Type B pancreatic cell (in vitro differentiated cells): ENCODE measurements around the gene GNAO1. TPM values are rescaled to one million over a fixed set of nuclear protein-coding genes. Genes with fewer than 3 reads are reported as not detected.

Source experiments
- DNase-seq: peaks from one replicate; pipeline ENCODE4 v3.0.0; 2021; ENCODE audit warnings: mixed read lengths; ENCODE audit not compliant: unreplicated experiment; ENCODE audit errors: extremely low spot score
- H3K27ac Mint-ChIP-seq: 2 replicates; pipeline ENCODE4 v1.8.0; 2021; ENCODE audit warnings: mild to moderate bottlenecking, mixed read lengths
- H3K27me3 Mint-ChIP-seq: 2 replicates; pipeline ENCODE4 v1.8.0; 2021; ENCODE audit warnings: mixed read lengths
- H3K36me3 Mint-ChIP-seq: 2 replicates; pipeline ENCODE4 v1.8.0; 2021; ENCODE audit warnings: mixed read lengths
- H3K4me1 Mint-ChIP-seq: one replicate; pipeline ENCODE4 v1.8.0; 2021; ENCODE audit warnings: mixed read lengths; ENCODE audit not compliant: unreplicated experiment
- H3K4me3 Mint-ChIP-seq: 2 replicates; pipeline ENCODE4 v1.8.0; 2021; ENCODE audit warnings: mild to moderate bottlenecking, mixed read lengths
- H3K9me3 Mint-ChIP-seq: 2 replicates; pipeline ENCODE4 v1.8.0; 2021; ENCODE audit warnings: mixed read lengths
- total RNA-seq: library from RNA; stranded (reverse); gene quantifications from 2 replicates; pipeline ENCODE4 v1.2.1, GENCODE V29; 2021; ENCODE audit warnings: low replicate concordance
- TF ChIP-seq, protein P1 (sequence below): fragments of 200-600 bp; sonication (generic); conservative IDR thresholded peaks from 2 replicates; pipeline ENCODE4 v1.5.0; 2021; ENCODE audit warnings: antibody characterized with exemption, mild to moderate bottlenecking

Gene GNAO1
- total RNA-seq, 1 donor from 2014 or later = 13.2 TPM

- Mint-ChIP-seq H3K9me3 (peaks cover 6% of the 10 kb centered on the region), H3K27me3 (no peaks in the 10 kb centered on the region), H3K4me3 (no peak overlapping the region), H3K36me3 (no peaks in the 10 kb centered on the region), H3K4me1 (peaks cover 6% of the 10 kb centered on the region), H3K27ac (no peak overlapping the region)
- TF ChIP-seq, protein P1, sequence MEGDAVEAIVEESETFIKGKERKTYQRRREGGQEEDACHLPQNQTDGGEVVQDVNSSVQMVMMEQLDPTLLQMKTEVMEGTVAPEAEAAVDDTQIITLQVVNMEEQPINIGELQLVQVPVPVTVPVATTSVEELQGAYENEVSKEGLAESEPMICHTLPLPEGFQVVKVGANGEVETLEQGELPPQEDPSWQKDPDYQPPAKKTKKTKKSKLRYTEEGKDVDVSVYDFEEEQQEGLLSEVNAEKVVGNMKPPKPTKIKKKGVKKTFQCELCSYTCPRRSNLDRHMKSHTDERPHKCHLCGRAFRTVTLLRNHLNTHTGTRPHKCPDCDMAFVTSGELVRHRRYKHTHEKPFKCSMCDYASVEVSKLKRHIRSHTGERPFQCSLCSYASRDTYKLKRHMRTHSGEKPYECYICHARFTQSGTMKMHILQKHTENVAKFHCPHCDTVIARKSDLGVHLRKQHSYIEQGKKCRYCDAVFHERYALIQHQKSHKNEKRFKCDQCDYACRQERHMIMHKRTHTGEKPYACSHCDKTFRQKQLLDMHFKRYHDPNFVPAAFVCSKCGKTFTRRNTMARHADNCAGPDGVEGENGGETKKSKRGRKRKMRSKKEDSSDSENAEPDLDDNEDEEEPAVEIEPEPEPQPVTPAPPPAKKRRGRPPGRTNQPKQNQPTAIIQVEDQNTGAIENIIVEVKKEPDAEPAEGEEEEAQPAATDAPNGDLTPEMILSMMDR = no peak
- DNase-seq = no peak
These were observed 83.8 kb downstream of the GNAO1 start for GRCh38 chr16:56275076-56275475.

DNA sequence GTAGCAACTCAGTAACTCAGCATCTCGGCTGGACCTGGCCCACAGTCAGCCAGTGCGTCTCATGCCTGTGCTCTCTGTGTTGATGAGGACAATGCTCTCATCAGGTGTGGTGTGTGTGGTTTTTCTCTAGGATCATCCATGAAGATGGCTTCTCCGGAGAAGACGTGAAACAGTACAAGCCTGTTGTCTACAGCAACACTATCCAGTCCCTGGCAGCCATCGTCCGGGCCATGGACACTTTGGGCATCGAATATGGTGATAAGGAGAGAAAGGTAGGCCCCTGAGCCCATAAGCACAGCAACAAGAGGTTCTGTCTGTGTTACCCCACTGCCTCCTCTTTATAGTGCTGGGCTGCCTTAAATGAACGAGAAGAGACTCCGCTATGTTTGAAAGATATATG, 84.5 kb downstream of the GNAO1 start:
- peaks cover 6% of the 10 kb centered on the region for H3K4me1 Mint-ChIP-seq
- H3K9me3 Mint-ChIP-seq = peaks cover 6% of the 10 kb centered on the region

DNA sequence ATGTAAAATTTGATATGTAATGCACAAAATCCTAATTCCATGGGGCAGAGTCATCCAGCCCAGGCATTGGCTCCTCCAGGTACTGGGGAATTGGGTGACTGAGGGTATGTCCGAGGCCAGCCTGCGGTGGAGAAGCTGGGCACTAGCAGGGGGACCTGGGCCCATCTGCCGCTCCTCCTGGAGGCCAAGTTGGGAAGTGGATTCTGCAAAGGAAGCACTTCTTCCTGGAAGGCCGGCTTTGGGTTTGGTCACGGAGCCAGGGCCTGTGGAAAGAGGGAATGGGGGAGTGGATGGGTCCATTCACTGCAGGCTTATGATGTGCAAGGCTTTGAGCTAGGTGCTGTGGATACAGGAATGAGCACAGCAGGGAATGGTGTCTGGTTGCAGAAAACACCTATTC, 85.8 kb downstream of the GNAO1 start:
- H3K9me3 Mint-ChIP-seq = peaks cover 6% of the 10 kb centered on the region
- no peaks in the 10 kb centered on the region for H3K27me3 Mint-ChIP-seq
- no peak overlapping the region for H3K4me3 Mint-ChIP-seq
- DNase-seq = no peak
- no peaks in the 10 kb centered on the region for H3K36me3 Mint-ChIP-seq
- H3K4me1 Mint-ChIP-seq = peaks cover 13% of the 10 kb centered on the region
- no peak overlapping the region for H3K27ac Mint-ChIP-seq
- TF ChIP-seq, protein P1 = peak; percentile 67

More for the DNA sequence above, 84.5 kb downstream of the GNAO1 start:
- H3K27ac Mint-ChIP-seq = no peak overlapping the region
- H3K4me3 Mint-ChIP-seq = no peak overlapping the region
- TF ChIP-seq, protein P1 = no peak
- no peaks in the 10 kb centered on the region for H3K36me3 Mint-ChIP-seq
- no peak for DNase-seq
- no peaks in the 10 kb centered on the region for H3K27me3 Mint-ChIP-seq

- H3K4me3 Mint-ChIP-seq = no peak overlapping the region
- H3K9me3 Mint-ChIP-seq = peaks cover 6% of the 10 kb centered on the region
- H3K27ac Mint-ChIP-seq = peak overlapping the region; percentile 34
- DNase-seq = no peak
- H3K27me3 Mint-ChIP-seq = no peaks in the 10 kb centered on the region
- peaks cover 21% of the 10 kb centered on the region for H3K4me1 Mint-ChIP-seq
- TF ChIP-seq, protein P1 = no peak
- H3K36me3 Mint-ChIP-seq = no peaks in the 10 kb centered on the region
These were observed 87.0 kb downstream of the GNAO1 start for GRCh38 chr16:56278196-56278855.

DNA sequence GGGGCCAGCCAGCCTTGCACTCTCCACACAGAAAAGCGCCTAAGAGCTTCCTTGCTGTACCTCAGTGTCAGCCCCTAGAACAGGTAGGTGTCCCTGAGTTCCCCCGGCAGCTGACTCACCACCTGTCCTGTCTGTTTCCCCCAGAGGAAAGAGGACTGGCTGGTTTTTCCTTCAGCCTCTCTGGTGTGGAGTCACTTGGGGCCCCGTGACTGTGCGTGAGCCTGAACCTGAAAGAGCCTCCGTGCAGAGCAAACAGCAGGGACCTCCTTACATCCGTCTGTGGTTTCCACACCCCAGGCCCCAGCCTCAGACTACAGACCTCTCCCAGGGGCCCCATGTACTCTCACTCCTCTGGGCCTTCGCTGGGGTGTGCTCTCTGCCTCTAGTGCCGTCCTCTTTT, 87.8 kb downstream of the GNAO1 start:
- H3K9me3 Mint-ChIP-seq = peaks cover 6% of the 10 kb centered on the region
- DNase-seq = no peak
- H3K27me3 Mint-ChIP-seq = no peaks in the 10 kb centered on the region
- peak overlapping the region; percentile 29 for H3K27ac Mint-ChIP-seq
- no peaks in the 10 kb centered on the region for H3K36me3 Mint-ChIP-seq
- peaks cover 26% of the 10 kb centered on the region for H3K4me1 Mint-ChIP-seq
- no peak overlapping the region for H3K4me3 Mint-ChIP-seq
- TF ChIP-seq, protein P1 = no peak
